Inflammatory macrophage treated with lipopolysaccharide for 1 hour (primary cell): ENCODE data around the gene SLC2A9.

Experiments
- DNase-seq, 2 donors: peaks; one replicate each; pipeline ENCODE4 v3.0.0-alpha.2; 2020 to 2022

Gene SLC2A9

DNA sequence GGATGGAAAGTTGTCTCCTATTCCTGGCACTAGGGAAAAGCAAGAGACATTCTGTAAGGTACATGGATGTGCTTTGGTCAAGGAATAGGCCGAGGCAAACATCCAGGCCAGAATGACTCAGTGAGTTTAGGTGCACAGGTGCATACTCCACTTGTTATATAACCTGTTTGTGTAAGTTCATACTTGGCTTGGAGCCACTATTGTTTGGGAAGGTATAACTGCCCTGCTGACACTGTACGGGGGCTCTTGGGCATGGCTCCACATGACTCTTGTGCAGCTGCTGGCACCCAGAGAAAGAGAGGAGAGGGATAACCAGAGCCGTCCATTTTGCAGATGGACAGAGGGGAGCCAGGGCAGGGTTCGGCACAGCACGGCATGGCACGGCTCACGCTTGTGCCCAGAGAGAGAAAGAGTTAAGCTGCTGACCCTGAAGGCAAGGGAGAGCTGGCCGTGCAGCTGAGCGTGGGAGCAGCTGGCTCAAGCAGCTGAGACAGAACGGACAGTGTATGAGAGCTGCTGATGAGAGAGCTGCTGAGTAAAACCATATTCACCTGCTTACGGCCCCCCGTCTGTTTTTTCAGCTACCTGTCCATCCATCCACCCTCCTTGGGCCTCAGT, 98.0 kb downstream of the SLC2A9 start:
- DNase-seq: no peak

DNA sequence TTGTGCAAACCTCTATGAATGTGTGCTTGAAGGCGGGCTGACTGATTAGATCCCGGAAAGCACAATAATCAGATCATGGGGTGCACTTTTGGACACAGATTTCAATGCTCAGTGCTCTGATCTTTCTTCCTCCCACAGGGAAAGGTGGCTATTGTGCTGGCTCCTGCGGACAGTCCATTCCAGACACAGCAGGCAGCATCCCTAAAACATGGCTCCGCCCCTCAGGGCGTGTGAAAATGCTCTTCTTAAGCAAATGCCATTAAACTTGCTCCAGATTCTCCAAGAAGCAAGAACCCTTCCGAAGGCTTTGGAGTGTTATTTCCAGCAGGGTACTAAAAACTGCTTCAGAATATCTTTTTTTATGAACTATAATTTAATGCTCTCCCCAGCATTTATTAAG, 100.0 kb downstream of the SLC2A9 start:
- DNase-seq: no peak

DNA sequence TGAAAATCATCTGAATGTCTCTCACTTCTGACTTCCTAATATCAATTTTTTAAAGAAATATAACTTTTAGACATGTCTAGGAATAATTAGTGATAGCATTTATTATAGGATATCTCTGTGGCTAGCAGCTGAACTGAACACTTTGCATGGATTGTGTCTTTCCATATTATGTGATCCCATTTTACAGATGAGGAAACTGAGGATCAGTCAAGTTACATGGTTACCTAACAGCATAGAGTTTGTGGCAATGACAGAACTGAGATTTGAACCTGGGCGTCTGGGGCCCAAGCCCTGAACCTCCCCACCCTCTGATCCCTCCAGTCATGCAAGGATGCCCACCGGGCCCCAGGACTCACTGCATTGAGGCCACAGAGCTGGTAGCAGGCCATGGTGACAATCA, 101.3 kb downstream of the SLC2A9 start:
- no peak for DNase-seq

DNA sequence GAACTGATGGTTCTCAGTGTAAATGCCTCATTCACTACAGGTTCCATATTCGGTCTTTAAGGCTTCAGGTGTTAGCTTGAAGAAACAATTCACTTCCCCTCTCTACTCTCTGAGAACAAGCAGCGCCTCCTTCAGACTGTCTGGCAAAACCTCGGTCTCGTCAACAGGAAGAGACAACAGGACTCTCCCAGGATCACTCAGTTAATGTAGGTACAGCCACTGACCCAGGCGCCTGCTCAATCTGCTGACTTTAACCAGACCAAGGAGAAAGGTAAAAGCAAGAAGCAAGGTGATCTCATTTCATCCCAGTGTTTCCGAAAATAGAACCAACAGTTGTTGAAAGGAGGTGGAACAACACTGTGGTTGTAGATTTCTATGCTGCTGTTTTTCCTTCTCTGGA, 102.2 kb downstream of the SLC2A9 start:
- no peak for DNase-seq

DNA sequence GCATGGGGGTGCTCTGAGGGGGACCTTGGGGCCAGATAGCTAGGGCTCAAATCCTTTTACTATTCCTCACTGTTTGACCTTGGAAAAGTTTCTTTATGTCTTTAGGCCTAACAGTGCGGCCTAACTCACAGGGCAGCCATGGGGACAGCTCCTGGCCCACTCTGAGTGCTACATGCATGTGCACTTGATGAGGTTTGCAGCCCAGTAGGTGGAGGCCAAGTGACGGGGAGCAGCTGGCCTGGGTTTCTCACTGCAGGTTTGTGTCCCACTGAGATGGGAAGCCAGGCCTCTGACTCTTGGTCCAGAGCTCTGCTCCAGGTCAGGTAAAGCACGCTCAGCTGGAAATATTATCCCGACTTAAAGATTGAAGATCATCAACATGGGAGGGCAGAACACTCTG, 102.8 kb downstream of the SLC2A9 start:
- DNase-seq: no peak

DNA sequence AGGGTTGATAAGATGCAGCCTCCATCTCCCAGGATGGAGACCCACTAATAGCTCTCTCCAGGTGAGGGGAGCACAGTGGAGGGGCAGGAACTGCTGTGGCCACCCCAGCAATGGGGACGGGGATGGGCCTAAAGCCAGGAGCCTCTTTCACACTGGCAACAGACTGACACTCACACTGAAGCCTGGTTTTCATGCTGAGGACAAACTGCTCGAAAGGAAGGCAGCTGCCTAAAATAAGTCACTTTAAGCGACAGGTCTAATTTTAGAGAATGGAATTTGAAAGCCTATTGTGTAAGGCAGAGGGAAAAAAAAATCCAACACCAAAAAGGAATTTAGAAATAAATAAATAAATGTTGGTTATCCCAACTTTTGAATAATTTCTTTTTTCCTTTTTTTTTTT, 104.4 kb downstream of the SLC2A9 start:
- no peak for DNase-seq

DNA sequence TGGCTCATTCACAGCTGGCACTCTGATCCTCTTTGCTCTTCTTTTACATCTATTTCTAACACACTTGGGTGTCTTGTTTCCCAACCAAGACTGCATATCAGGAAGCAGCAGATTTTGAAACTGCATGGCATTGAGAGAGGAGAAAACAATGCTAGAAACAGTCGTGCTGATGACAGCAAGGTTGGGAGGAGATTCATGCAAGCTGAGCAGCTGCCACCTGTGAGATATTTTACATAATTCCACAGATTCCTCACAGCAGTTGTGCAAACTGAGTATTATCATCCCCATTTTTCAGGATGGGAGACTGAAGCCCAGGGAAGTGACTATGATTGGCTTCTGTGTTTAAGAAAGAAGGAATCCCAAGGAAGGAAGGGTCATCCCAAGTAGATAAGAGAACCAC, 105.0 kb downstream of the SLC2A9 start:
- DNase-seq: no peak

DNA sequence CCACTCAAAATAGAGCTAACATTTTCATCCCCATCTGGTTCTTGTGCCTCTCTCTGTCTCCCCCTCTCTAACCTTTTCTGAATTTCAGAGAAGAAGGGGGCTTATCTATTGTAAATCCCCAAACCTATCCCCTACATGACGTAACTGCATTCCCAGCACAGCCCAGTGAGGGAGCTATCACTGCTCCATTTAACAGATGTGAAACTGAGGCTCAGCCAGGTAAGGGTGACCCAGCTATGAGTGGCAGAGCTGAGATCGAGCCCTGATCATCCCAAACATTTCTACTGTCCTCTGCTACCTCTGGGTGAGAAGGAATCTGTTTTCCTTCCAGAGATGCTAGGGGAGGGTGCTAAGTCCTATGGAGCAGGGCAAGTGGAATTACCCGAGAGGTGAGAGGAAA, 107.5 kb downstream of the SLC2A9 start:
- DNase-seq: no peak

DNA sequence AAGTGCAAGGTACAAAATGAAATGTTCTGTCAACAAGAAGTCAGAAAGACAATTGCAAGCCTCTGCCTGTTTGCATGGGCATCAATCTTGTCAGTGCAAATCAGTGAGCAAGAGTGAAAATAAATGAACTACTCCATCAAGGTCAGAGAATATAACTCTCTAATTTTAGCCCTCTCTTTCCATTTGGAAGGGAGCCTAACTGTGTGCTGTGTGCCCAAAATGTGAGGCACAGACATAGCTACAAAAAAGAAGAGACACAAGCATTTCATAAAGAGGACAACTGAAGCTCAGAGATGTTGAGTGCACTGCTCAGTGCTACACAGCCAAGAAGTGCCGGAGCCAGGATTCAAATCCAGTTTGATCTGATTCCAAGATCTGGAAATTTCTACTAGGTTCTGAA, 114.3 kb downstream of the SLC2A9 start:
- no peak for DNase-seq

DNA sequence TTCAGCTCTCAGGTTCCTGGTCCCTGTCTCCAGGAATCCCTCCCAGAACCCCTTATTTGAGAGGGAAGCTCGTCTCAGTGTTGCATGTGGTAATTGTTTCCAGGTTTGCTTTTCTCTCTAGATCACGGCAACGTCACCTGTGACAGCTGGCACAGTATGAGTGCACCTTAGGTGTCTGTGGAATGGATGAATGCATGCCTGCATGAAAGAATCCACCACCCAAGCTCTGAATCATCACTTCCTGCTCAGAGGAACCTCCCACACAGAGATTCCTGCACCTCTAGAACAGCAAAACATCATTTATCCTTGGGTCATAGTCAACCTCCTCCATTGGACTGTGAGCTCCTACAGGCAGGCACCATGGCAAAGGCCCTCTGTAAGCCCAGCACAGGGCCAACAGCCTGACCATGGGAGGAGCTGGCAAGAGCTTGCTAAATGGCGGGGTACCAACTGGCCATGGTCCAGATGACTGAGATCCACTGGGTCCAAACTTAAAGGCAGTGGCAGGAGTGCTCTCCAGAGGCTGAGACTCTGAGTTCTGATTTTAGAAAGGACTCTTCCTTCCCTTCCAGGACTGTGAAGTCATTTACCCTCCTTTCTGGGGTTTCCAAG, 116.2 kb downstream of the SLC2A9 start:
- no peak for DNase-seq

DNA sequence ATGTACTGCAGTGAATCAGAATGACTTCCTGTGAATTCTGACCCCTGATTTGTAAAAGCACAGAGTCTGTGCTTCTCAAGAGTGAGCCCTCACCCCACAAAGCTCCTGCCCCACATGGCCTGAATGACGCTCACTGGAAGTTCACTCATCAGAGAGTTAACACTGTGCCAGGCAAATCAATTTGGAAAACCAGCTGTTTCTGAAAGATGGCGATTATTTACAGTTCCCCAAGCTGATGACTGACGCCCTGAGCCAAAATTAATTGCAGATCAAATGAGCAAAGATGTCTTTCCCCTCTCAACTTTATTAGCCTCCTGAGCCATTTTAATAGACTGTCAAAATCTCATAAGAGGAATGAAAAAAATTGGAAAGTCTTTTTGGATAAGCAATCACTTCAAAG, 118.0 kb downstream of the SLC2A9 start:
- DNase-seq: no peak

DNA sequence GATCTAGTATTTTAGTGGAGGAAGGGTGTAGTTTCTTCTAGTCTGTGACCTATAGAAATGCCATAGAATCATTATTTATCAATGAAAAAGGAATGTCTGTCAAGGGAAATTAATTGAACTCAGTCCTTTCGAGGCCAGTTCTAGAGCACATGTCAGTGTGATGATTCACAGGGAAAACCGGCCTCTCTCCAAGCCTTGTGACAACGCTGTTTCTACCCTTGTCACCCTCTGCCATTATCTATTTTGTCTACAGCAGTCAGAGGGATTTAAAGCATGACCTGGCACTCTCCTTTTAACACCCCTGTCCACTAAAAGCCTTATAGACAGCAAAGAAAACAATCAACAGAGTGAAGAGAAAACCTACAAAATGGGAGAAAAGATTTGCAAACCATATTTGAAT, 120.0 kb downstream of the SLC2A9 start:
- DNase-seq: no peak

DNA sequence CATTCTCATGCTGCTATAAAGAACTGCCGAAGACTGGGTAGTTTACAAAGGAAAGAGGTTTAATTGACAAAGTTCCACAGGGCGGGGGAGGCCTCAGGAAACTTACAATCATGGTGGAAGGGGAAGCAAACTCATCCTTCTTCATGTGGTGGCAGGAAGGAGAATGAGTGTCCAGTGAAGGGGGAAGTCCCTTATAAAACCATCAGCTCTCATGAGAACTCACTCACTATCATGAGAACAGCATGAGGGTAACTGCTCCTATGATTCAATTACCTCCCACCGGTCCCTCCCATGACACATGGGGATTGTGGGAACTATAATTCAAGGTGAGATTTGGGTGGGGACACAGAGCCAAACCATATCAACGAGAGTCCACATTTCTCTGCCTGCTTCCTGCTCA, 120.7 kb downstream of the SLC2A9 start:
- peak; percentile 43 to 64 for DNase-seq

DNA sequence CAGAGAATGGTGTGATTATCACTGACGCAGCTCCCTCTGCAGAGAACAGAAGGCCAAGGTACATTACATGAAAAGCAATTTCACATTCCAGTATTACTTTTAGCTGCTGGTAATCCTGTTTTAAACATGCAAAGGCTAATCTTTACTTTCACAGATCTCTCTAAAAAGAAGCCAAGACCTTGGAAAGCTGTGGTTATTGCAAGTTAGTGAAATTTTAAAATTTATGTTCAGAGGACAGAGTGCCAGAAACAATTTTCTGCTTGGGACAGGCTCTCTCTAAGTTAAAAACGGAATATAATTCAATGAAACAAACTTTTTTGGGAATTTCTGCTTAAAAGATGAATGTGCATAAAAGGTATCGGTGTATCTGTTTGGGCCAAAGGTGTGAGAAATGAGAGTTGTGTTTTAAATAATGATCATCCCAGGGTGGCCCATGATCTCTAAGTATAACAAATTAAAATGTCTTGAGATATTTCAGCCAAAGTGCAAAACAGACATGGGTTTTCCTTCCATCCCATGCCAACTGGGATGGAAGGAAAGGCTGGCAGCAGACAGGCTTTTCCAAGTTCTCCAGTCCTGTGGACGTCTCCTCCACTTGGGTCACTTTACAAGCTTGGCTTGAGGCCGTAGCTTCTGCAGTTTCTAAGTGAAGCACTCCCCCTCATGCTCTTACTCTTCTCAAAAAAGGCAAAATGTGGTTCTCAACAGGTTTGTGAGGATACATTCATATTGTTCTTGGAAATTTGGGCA, 121.8 kb downstream of the SLC2A9 start:
- no peak for DNase-seq

DNA sequence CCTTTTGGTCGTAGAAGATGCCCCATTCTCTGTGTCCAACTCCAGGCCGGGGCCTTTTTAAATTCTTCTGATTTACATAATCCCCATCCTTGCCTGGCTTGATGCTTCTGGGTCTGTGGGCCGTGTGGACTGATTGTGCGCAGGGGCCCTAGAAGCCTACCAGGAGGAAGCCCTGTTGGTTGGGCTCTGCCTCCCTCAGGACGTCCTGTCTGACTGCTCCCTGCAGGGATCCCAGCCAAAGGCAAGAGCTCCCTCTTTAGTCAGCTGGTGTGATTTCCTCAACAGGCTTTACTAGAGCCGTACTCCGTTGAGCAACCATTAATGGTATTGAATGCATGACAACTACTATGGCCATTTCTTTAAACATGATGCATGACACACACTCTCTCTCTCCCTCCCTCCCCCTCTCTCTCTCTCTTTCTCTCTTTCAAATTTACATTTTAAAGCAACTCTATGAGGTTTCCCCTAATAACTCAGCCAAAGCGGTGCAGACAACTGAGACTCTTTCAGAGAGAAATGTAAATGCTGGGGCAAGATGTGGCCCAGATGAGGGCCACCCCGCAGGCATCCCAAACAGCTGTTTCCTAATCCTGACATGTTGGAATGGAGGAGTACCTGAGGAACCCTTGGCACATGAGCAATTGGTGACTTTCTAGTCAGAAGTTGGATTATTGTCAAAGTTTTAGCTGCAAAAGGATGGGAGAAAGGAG, 122.5 kb downstream of the SLC2A9 start:
- peak; percentile 64 to 68 for DNase-seq

DNA sequence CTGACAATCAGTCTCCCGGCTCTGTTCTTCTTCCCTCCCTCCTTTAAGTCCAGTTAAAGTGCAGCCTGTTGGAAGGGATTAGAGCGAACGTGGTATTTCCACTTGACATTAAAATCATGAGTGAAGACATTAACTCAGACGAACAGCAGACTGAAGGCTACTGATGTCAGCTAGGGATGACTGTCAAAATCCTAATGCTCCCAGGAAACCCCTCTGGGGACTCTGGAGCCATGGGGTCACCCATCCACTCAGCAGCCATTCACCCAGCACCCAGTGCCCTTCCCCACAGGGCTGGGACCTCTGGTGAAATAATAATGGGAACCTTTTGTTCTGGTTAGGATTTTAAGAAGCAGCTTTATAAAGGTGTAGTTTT, 126.0 kb downstream of the SLC2A9 start:
- DNase-seq: no peak

DNA sequence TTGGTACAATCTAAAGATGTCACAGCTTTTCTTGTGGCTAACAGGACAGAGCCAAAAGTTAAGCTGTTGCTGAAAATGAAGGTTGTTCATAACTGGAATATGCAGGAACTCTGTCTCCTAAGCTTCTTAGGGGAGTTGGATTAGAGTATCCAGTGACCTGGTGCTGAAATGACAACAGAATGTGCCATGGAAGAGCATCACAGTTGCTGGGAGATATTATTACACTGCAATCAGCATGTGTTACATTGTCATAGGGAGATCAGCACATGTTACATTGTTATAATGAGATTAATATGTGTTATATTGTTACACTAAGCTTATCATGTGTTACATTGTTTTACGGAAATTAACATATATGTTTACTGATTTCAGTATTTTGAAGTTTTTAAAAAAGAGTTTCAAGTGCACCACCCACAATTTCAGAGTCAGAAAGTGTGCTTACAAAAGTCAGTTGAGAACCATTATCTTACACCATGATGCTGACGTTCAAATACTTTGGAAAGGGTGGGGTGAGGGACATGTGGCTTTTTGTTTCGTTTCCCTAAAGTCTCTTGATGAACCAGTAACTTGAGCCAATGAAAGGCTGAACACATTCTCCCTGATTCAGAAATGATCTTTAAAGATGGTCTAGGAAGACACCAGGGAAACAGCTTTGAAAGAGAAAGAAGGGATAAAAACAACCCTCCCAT, 126.5 kb downstream of the SLC2A9 start:
- peak; percentile 79 to 80 for DNase-seq

DNA sequence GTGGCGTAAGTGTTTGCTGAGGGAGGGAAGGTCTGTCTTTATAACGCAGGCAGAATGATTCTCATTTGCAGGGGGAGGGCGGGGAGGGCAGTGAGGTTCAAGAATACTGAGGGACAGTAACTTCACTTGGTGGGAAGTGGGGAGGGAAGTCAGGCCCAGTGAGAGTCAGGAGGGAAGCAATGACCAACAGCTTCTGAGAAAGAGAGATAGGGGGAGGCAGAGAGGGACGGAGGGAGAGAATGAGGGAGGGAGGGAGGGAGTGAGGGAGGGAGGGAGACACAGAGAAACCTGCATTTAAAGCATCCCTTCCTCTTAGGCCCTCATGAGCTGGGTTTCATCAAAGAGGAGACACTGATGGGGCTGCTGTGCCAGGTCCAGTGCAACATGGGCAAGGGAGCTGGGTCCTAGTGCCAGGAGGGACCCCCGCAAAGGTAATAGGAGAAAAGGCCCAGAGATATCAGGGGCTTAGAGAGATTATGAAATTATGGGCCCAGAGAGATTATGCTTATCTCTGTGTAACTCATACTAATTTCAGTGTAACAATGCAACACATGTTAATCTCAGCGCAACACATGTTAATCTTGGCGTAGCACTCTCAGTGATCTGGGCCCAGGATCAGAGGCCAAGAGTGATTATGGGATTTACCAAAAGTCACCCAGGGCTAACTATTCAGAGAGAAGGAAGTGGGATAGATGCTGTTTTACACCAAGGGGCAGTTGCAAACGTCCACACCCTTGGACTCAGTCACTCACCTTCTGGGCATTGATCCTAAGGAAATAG, 127.8 kb downstream of the SLC2A9 start:
- no peak for DNase-seq

DNA sequence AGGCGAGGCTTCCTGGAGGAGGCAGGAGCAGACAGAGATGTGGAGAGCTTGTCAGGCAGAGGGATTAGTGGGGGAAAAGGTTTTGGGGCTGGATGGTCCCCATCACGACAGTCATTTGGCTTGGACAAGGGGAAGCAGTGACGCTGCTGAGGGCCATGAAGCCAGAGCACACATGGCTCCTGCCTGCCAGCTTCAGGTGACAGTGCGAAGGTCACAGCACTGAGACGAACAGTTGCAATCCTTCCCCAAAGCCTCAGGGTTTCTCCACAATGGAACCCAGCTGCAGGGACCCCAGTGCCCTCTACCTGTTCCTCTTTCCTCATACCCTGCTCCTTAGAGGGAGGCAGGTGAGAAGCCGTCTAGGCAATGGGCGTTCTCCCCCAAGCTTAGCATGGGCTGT, 129.6 kb downstream of the SLC2A9 start:
- DNase-seq: no peak

DNA sequence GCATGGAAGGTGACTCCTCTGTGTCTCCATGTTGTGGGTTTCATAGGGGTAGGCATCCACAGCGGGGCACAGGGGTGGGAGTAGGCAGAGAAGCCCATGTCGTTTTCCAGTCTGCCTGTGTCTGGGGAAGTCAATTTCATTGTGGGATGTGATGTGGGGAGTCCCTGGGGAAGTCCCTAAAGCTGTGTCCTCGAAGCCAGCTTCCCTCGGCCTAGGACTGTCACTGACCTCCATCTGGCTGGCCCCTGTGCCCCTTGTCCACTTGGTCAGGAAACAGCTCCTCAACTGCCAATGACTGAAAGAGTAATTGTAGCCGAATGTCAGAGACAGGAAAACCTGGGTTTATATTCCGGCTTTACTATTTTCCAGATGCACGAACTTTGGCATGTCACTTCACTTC, 130.2 kb downstream of the SLC2A9 start:
- DNase-seq: peak; percentile 44 to 57

DNA sequence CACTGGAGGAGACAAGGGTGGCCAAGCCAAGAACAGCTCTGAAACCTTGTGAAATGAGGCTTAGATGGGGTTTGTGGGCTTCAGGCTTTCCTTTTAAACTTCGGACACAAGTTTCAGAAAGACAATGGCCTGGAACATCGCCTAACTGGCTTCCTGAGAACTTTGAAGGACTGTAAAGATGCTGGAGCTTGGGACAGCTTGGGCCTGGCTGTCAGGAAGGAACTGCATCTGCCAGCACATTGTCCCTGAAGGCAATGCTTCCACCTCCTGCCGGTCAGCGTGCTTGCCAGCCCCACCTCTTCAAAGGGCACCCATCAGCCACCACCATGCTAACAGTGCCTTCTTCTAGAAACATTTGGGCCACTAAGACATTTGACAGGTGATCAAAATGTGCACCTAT, 132.0 kb downstream of the SLC2A9 start:
- DNase-seq: no peak

DNA sequence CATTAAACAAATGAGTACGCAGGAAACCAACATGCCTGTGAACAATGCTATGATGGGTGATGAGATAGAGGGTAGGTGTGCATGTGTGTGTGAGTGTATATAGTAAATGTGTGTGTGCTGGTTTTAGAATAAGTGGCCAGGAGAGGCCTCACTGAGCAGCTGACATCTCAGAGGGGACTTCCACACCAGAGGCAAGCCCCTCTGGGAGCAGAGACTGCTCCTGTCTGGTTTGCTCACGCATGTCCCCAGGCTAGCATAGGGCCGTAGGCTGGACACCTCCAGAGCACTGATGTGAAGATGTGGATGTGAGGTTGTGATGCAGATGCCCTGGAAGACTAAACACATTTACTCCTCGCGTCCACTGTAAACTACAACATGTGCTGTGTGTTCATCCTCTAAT, 135.3 kb downstream of the SLC2A9 start:
- no peak for DNase-seq
